Endometrial microvascular endothelial cells (primary cell): ENCODE data around the gene CACTIN. TPM values are rescaled to one million over a fixed set of nuclear protein-coding genes. Genes with fewer than 3 reads are reported as not detected.
"Not testable (repeated sequence)": the region's sequence is repeated elsewhere in the genome, so short reads cannot be mapped to it uniquely, and the experiment has no call there.

Source experiments
- in situ Hi-C: cut with HindIII; loops from 2 replicates; pipeline ENCODE4 v1.10.0; 2017; ENCODE audit warnings: low sequenced_read_pairs, low pct_unique_long_range_greater_than_20kb; ENCODE audit errors: inconsistent ontology term
- total RNA-seq: library from RNA; depleted of rRNA; stranded (reverse); fragments of >200 nt; gene quantifications from one replicate; pipeline ENCODE4 v1.2.3, GENCODE V29; 2015; ENCODE audit errors: inconsistent ontology term

CACTIN gene
- total RNA-seq, 1 donor from 2014 or later, result 46.6 TPM

DNA sequence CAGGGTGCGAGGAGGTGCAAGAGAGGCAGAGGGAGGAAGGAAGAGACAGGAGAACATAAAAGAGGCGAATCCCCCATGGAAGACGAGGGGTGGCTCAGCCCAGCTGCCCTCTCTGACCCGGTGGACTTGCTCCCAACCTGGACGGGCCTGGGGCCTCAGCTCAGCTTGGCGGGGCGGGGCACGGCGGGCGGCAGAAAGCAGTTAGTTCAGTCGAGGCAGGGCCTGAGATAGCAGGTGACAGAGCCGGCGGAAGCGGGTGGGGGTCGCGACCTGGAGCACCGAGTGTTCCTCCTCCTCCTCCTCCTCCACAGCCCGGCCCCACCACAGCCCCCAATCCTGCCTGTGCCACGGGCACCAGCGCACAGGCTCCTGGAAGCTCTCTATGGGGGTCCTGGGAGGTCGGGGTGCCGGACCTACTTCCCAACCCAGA lies 7.0 kb upstream of the CACTIN start:
- in situ Hi-C loops, result no loop called here

DNA sequence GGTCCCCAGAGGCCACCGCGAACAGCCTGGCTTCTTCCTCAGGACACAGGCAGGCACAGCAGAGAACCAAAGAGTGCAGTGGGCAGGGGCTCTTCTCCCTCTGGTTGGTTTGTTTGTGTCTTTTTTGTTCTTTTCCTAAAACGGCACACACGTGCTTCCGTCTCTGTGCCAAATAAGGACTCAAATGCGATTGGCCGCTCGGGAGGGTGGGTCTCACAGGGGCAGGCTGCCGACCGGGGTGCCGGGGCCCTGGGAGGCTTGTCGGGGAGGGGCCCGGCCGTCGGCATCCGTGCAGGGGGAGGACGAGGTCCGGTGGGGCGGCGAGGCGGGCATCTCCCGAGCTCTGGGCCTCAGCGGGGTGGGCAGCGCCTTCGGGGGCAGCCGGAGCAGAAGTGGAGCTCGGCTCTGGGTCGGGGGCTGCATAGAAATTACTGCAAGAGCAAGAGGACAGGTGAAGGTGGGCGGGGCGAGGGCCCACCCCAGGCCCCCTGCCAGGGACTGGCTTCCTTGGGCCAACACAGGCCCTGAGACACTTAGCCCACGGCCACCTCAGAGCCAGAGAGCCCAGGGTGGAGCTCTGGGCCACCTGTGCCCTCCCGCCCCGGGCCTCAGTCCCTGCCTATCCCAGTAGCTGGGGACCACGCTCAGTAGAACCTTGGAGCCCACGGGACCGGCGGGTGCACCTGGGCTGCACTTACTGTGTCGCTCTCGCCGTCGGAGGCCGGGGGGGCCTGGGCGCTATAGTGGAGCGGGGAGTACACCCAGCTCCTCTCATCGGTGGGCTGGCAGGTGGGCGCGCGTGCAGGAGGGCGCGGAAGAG lies 6.4 kb upstream of the CACTIN start:
- in situ Hi-C loops, result no loop called here

DNA sequence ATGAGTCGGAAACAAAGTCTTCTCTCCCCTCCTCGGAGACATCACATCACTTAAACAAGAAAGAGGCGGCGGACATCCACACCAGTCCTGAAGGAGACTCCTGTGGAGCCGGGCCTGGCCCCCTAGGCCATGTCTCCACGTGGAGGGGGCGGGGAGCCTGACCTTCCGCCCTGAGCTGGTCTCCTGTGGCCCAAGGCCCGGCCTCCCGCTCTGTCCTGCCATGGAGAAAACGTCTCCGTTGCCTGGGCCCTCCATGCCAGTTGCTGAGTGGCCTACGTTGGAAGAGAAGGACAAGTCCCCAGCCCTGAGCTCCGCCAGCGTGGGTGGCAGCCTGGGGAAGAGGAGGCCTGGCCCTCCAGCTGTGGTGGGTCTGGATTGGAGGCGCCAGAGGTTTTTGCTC lies 5.5 kb upstream of the CACTIN start:
- in situ Hi-C loops, result no loop called here

DNA sequence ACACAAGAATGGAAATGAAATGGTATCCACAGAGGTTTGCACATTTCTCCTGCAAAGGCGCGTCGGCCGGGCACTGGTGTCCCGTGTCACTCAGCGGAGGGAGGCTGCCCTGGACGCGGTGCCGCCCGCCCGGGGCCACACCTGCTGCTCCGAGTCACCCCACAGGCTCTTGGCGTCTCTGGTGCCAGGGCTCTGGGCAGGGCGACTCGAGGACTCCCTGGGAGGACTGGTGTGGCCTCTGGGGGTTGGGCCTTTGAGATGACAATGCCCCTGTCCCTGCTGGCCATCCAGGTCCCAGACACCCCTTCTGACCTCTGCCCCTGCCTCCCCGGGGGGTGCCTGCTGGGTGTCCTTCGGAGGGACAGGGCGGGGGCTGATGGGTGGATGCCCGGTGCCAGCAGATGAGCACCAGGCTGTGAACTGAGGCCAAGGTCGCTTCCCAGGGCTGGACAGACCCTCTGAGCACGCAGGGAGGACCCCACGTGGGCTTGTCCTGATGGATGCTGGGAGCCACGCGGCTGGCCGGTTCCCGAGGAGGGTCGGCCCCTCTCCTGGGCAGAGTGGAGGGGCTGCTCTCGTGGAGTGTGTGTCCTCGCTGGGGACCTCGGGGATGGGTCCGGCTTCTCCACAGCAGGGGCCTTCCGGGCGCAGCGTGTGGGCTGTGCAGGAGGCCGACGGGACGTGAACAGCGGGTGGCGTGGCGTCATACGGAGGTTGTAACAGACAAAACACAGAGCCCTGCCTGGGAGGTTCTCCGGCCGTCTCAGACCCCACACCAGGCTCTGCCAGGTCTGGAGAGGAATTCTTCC lies 4.7 kb upstream of the CACTIN start:
- in situ Hi-C loops, result no loop called here

- in situ Hi-C loops, result not testable (repeated sequence)
Observed at GRCh38 chr19:3628766-3629165, 2.2 kb upstream of the CACTIN start.

DNA sequence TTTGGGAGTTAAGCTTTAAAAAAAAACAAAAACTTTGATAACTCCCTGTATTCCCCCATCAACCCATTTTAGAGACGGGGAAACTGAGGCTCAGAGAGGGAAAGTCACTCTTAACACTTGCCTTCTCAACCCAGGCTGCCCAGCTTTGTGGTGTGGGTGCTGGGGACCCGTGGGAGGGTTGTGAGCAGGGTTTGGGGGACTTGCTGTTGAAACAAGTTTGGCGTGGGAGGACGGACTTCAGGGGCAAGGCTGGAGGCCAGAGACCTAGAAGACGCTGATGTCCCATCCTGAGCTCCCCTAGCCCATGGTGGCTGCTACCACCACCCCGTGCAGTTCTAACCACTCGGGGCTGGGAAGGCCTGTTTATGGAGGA lies 747 bp upstream of the CACTIN start:
- in situ Hi-C loops, result no loop called here

GRCh38 chr19:3625996-3626472 lies 556 bp downstream of the CACTIN start:
- in situ Hi-C loops, result no loop called here

DNA sequence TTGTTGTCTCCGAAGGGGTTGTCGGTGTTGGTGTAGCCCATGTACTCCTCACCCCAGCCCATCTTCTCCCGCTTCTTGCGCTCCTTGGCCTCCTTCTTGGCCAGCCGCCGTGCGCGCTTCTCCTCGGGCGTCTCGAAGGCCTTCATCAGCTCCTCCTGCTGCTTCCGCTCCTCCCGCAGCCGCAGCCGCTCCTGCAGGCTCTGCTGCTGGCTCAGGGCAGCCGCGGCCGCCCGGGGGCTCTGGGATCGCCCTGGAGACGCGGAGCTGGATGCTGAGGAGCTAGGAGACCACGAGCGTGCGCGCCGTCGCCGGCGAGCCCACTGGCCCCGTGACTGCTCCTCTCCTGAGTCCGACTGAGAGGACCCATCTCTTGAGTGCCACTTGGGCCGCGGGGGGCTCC lies 2.9 kb downstream of the CACTIN start:
- in situ Hi-C loops, result no loop called here

- in situ Hi-C loops, result no loop called here
Observed at GRCh38 chr19:3622224-3622623, 4.4 kb downstream of the CACTIN start.

DNA sequence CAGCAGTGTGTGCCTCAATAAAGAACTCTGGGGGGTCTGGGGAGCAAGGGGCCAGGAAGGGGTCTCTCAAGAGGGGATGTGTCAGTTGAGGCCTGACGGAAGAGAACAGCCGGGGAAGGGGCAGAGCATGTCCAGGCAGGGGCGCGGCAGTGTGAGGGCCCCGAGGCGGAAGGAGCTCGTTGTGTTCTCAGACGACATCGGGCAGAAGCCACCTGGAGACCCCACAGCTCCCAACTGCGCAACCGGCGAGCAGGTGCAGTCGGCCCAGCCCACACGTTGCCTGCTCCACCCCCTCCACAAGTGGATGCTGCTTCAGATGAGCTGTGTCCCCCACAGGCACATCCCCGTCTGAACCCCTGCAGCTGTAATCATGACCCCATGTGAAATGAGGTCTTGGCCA lies 4.9 kb downstream of the CACTIN start:
- in situ Hi-C loops, result no loop called here

GRCh38 chr19:3620817-3621547 lies 5.6 kb downstream of the CACTIN start:
- in situ Hi-C loops, result no loop called here

GRCh38 chr19:3620145-3620816 lies 6.3 kb downstream of the CACTIN start:
- in situ Hi-C loops, result no loop called here

DNA sequence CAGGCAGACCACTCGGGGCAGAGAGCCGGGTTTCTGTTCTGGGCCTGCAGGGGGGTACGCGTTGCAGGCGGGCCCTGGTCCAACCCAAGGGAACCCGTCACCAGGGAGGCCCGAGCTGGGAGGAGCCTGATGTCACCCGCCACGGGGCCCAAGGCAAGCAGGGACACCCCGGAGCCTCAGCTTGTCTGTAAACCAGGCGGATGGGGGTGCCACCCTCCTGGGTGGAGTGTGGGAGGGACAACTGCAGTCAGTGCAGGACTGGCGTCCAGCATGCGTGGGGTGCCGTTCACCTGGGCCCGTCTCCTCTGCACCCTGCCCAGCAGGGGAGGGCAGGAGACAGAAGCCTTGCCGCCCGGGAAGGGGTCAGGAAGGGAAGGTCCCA lies 7.0 kb downstream of the CACTIN start:
- in situ Hi-C loops, result no loop called here

DNA sequence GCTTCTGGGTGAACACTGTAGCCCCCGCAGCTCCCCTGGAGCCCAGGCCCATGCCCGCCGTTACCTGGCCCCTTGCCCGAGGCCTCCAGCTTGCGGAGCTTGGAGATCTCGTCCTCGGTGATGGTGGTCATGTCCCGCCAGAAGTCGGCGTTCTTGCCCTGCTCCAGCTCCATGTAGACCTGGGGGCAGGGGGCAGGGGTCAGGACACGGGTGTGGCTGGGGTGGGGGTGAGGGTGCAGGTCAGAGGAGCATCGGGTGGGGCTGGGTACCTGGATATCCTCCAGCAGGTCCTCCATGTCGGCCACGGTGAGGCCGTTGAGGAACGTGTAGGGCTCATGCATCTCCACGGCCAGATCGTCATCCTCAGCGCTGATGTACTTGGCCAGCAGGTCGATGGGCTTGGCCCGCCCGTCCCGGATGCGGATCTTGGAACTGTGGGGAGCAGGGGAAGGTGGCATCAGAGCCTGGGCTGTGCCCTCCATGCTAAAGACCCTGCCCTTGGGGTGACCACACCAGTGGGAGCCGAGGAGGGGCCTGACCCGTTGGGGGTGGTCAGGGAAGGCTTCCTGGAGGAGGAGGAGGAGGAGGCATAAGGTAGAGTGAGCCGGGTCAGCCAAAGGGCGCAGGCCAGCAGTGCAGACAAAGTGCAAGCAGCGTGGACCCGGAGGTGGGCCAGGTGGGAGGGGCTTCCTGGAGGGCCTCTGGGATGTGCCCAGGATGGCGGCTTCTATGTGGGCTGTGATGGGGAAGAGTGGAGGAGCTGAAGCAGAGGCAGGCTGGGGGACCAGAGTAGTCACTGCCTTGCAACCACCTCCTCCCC lies 7.6 kb downstream of the CACTIN start:
- in situ Hi-C loops, result no loop called here

DNA sequence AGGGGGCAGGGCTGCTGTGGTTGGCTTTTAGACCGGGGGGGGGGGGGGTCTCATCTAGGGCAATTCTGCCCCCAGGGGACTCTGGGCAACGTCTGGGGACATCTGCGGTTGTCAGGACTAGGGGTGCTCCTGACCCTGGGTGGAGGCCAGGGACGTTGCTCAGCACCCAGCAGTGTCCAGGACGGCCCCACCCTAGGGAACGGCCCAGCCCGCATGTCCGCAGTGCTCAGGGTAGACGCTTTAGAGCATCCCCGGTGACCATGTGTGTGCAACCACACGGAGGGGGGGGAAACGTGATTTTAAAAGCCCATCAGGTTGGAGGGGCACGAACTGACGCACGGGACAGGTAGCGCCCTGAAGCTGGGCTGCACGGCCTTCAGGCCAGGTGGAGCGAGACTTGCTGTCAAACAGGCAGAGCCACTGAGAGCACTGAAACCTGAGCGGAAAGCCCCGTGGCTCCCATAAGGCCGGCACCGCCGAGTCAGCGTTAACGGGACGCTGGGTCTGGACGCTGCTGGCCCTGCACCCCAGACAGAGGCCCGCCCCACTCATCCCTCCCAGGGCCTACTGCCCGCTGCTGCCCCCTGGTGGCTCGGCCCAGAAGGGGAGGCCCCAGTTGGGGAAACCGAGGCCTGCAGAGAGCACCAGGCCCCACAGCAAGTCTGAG lies 8.3 kb downstream of the CACTIN start:
- in situ Hi-C loops, result no loop called here

DNA sequence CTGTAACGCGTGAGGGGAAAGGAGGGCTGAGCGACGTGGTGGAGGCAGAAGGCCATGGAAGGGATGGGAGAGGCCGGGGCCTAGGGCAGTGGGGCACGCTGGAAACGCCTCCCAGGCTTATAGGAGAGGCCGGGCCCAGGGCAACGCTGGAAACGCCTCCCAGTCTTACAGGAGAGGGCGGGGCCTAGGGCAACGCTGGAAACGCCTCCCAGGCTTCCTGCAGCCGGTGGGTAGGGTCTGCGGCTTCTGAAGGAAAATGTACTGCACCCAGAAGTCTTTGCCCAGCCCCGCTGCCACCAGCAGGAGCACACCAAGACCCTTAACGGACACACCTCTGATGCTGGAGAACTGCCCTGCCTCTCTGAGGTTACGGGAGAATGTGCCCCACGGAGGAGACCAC lies 9.1 kb downstream of the CACTIN start:
- in situ Hi-C loops, result no loop called here

- in situ Hi-C loops, result no loop called here
Observed at GRCh38 chr19:3615524-3616135, 11.0 kb downstream of the CACTIN start.
